DND-41 (cell line): ENCODE results near the gene LCE7A.

Source experiments
- CTCF ChIP-seq: IDR thresholded peaks from 2 replicates; pipeline ENCODE4 v1.5.1; 2012; ENCODE audit warnings: borderline replicate concordance, low read length, moderate library complexity, mild to moderate bottlenecking; ENCODE audit not compliant: poor library complexity, severe bottlenecking; ENCODE audit errors: extremely low read depth
- EZH2 ChIP-seq: IDR thresholded peaks from 3 replicates; pipeline ENCODE4 v1.6.1; 2012; ENCODE audit warnings: borderline replicate concordance, low read depth, mild to moderate bottlenecking, moderate library complexity, low read length, inconsistent platforms; ENCODE audit not compliant: severe bottlenecking

GRCh38 chr1:152873495-152873894 lies 13.7 kb downstream of the LCE7A start:
- TF ChIP-seq CTCF, result no peak
- no peak for TF ChIP-seq EZH2
